ENCODE measurements around the gene BCL2. TPM values are rescaled to one million over a fixed set of nuclear protein-coding genes. Genes with fewer than 3 reads are reported as not detected.
A peak's percentile ranks its signal among the peaks of the same experiment; 100 is the strongest.

BCL2 gene
- total RNA-seq, 1 experiment from 2014 or later: 1.3 TPM

- Histone ChIP-seq H3K23me2 (ENCODE audit: insufficient read length, low read depth, low read length, poor library complexity, severe bottlenecking) (no peaks in the 10 kb centered on the region), H3K4ac (ENCODE audit: low read depth, low read length) (no peak overlapping the region), H4K8ac (replicated peaks; ENCODE audit: insufficient read length, low read depth, low read length) (no peak overlapping the region), H3K27ac (ENCODE audit: insufficient read length, low read depth, low read length) (no peak overlapping the region), H3K4me2 (ENCODE audit: insufficient read depth, insufficient read length, low read length) (no peak overlapping the region), H2AFZ (ENCODE audit: low read length) (no peak overlapping the region), H2AK5ac (ENCODE audit: insufficient read length, low read length) (no peak overlapping the region), H3K14ac (ENCODE audit: insufficient read depth, low read length) (no peak overlapping the region), H3K79me1 (ENCODE audit: insufficient read depth, low read depth, low read length, poor library complexity, severe bottlenecking) (no peaks in the 10 kb centered on the region), H2BK120ac (ENCODE audit: low read depth, low read length, poor library complexity, severe bottlenecking) (no peak overlapping the region), H2BK12ac (ENCODE audit: insufficient read length, low read depth, low read length) (no peak overlapping the region), H3K18ac (ENCODE audit: insufficient read length, low read depth, low read length) (no peak overlapping the region), H2BK5ac (ENCODE audit: insufficient read length, low read length) (no peak overlapping the region), H3K9ac (ENCODE audit: extremely low read depth, insufficient read length, low read length) (no peak overlapping the region), H4K91ac (ENCODE audit: insufficient read length, low read depth, low read length) (no peak overlapping the region), H4K5ac (ENCODE audit: insufficient read length, low read depth, low read length) (no peak overlapping the region), H3K4me1 (ENCODE audit: insufficient read depth, low read length) (0 out of 2 replicates have a peak, but pooled peaks cover 3% of the 10 kb centered on the region), H3T11ph (ENCODE audit: low read length) (no peak overlapping the region), H2BK15ac (ENCODE audit: low read depth, low read length) (no peak overlapping the region), H3K79me2 (ENCODE audit: insufficient read depth, low read length) (no peaks in the 10 kb centered on the region), H3K9me3 (ENCODE audit: control insufficient read depth, low read depth, low read length) (no peaks in the 10 kb centered on the region), H3K56ac (ENCODE audit: insufficient read length, low read depth, low read length) (no peak overlapping the region), H3K27me3 (ENCODE audit: insufficient read depth, low read length) (no peaks in the 10 kb centered on the region), H3K23ac (ENCODE audit: insufficient read length, low read depth, low read length) (no peak overlapping the region), H4K20me1 (ENCODE audit: control insufficient read depth, insufficient read depth, insufficient read length) (no peaks in the 10 kb centered on the region), H2BK20ac (ENCODE audit: low read depth, low read length, poor library complexity, severe bottlenecking) (no peak overlapping the region)
- Mint-ChIP-seq H3K27me3 (ENCODE audit: low read depth) (peaks cover 1% of the 10 kb centered on the region), H3K27ac (peak overlapping the region in 2 of 3 experiments; percentile 27 to 30; a peak in 2 of 7 replicates), H3K4me3 (no peak overlapping the region), H3K9me3 (peaks cover 0 to 4% of the 10 kb centered on the region in 2 experiments; a peak in 1 of 5 replicates), H3K4me1 (peaks cover 18 to 22% of the 10 kb centered on the region in 2 experiments), H3K36me3 (ENCODE audit: insufficient read depth in 1 of 3, low read depth in 3 of 3) (no peaks in the 10 kb centered on the region; a peak in 1 of 7 replicates)
- no CpG with 5 or more reads among the region's 9 CpGs for WGBS (ENCODE audit: extremely low coverage, insufficient read length, low lambda C conversion rate)
- TF ChIP-seq CTCF (conservative IDR thresholded peaks at IDR 0.05): no peak
- no peak for DNase-seq
Observed at GRCh38 chr18:63128237-63128974, 191.2 kb downstream of the BCL2 start.

All from H9 (cell line).